ENCODE data around the gene PRR30.

PRR30 gene

GRCh38 chr2:27097341-27097740, 41.9 kb downstream of the PRR30 start:
- no peak for DNase-seq (ENCODE audit: low read depth, low spot score)
- TF ChIP-seq CTCF (IDR thresholded peaks at IDR 0.05; ENCODE audit: insufficient read depth, low read length, missing control alignments), result no peak
- H3K4me3 ChIP-seq (ENCODE audit: low read depth, low read length), result no peak overlapping the region
- POLR2A ChIA-PET, result no interaction called here
- CTCF ChIA-PET, result interaction anchor here (1.0 to 11.8 kb wide), 21 partner anchors 8 to 205 kb away, joined by 3 to 217 read pairs (median 11); partner anchors contain the start of genes CAD, DNAJC5G, KHK and TRIM54

GRCh38 chr2:27096748-27097297, 42.4 kb downstream of the PRR30 start:
- ChIA-PET CTCF (interaction anchor here (1.0 to 11.8 kb wide), 25 partner anchors 9 to 206 kb away, joined by 3 to 217 read pairs (median 7); partner anchors contain the start of genes CAD, DNAJC5G, KHK and OST4), POLR2A (no interaction called here)

GRCh38 chr2:27095745-27096651, 43.2 kb downstream of the PRR30 start:
- no peak for DNase-seq (ENCODE audit: low read depth, low spot score)
- CTCF ChIA-PET, result interaction anchor here (1.0 to 11.8 kb wide), 18 partner anchors 8 to 206 kb away, joined by 3 to 217 read pairs (median 6); partner anchors contain the start of genes DNAJC5G, KHK, OST4 and TRIM54
- POLR2A ChIA-PET, result no interaction called here
- H3K4me3 ChIP-seq (ENCODE audit: low read depth, low read length), result peak overlapping the region; percentile 23
- no peak for TF ChIP-seq CTCF (IDR thresholded peaks at IDR 0.05; ENCODE audit: insufficient read depth, low read length, missing control alignments)

More at GRCh38 chr2:27096748-27097297, 42.4 kb downstream of the PRR30 start:
- no peak overlapping the region for H3K4me3 ChIP-seq (ENCODE audit: low read depth, low read length)
- no peak for TF ChIP-seq CTCF (IDR thresholded peaks at IDR 0.05; ENCODE audit: insufficient read depth, low read length, missing control alignments)
- no peak for DNase-seq (ENCODE audit: low read depth, low spot score)

- no peak for DNase-seq (ENCODE audit: low read depth, low spot score)
- no peak for TF ChIP-seq CTCF (IDR thresholded peaks at IDR 0.05; ENCODE audit: insufficient read depth, low read length, missing control alignments)
- POLR2A ChIA-PET, result no interaction called here
- H3K4me3 ChIP-seq (ENCODE audit: low read depth, low read length), result no peak overlapping the region
- CTCF ChIA-PET, result interaction anchor here (1.1 to 11.8 kb wide), 14 partner anchors 8 to 207 kb away, joined by 3 to 217 read pairs (median 12); partner anchors contain the start of genes DNAJC5G, KHK and TRIM54
These were observed 43.8 kb downstream of the PRR30 start for GRCh38 chr2:27095427-27095744.

GRCh38 chr2:27094353-27094984, 44.7 kb downstream of the PRR30 start:
- ChIA-PET POLR2A (no interaction called here), CTCF (interaction anchor here (1.5 to 8.4 kb wide), 9 partner anchors 7 to 208 kb away, joined by 4 to 155 read pairs (median 23); partner anchors contain the start of gene KHK)
- DNase-seq (ENCODE audit: low read depth, low spot score), result no peak
- no peak overlapping the region for H3K4me3 ChIP-seq (ENCODE audit: low read depth, low read length)
- no peak for TF ChIP-seq CTCF (IDR thresholded peaks at IDR 0.05; ENCODE audit: insufficient read depth, low read length, missing control alignments)
